HepG2 (cell line): ENCODE results near the gene MPV17L2. TPM values are rescaled to one million over a fixed set of nuclear protein-coding genes. Genes with fewer than 3 reads are reported as not detected.

Source experiments
- CAMTA2 ChIP-seq: sonication (generic); formaldehyde crosslinking; IDR thresholded peaks from 2 replicates; pipeline ENCODE4 v1.4.0; 2020; ENCODE audit warnings: mild to moderate bottlenecking, missing genetic modification reagents, borderline replicate concordance
- CBX1 ChIP-seq: IDR thresholded peaks from one replicate; pipeline ENCODE4 v1.6.1; 2016; ENCODE audit warnings: antibody characterized with exemption, low read depth
- DBP ChIP-seq: sonication (generic); formaldehyde crosslinking; IDR thresholded peaks from 2 replicates; pipeline ENCODE4 v1.4.0; 2020; ENCODE audit warnings: missing genetic modification reagents; ENCODE audit errors: not compliant biosample characterization
- DR1 ChIP-seq: sonication (generic); formaldehyde crosslinking; IDR thresholded peaks from 2 replicates; pipeline ENCODE4 v1.8.0; 2021; ENCODE audit warnings: mild to moderate bottlenecking, missing genetic modification reagents, inconsistent platforms
- NR3C1 ChIP-seq: sonication (generic); formaldehyde crosslinking; IDR thresholded peaks from 2 replicates; pipeline ENCODE4 v1.4.0; 2020; ENCODE audit warnings: missing genetic modification reagents
- RBAK ChIP-seq: sonication (generic); formaldehyde crosslinking; IDR thresholded peaks from 2 replicates; pipeline ENCODE4 v1.5.1; 2020; ENCODE audit warnings: mild to moderate bottlenecking, missing genetic modification reagents
- RBM22 ChIP-seq: fragments of 200-400 bp; formaldehyde crosslinking; optimal IDR thresholded peaks from 2 replicates; pipeline ENCODE3; 2017; ENCODE audit warnings: mild to moderate bottlenecking, low read length, moderate library complexity
- RFX5 ChIP-seq: IDR thresholded peaks from 2 replicates; pipeline ENCODE4 v1.6.1; 2011; ENCODE audit warnings: low read depth, low read length, improper control_type of control experiment
- SPEN ChIP-seq: sonication (generic); formaldehyde crosslinking; IDR thresholded peaks from 2 replicates; pipeline ENCODE4 v1.5.1; 2020; ENCODE audit warnings: low read depth, mild to moderate bottlenecking, missing genetic modification reagents
- U2AF1 ChIP-seq: fragments of 200-400 bp; formaldehyde crosslinking; optimal IDR thresholded peaks from 2 replicates; pipeline ENCODE3; 2017; ENCODE audit warnings: mild to moderate bottlenecking, low read depth, low read length
- YY1 ChIP-seq: IDR thresholded peaks from 2 replicates; pipeline ENCODE4 v1.6.1; 2011; ENCODE audit warnings: low read length, low read depth, moderate library complexity, mild to moderate bottlenecking; ENCODE audit not compliant: insufficient read depth, insufficient replicate concordance
- ZBTB21 ChIP-seq: sonication (generic); formaldehyde crosslinking; IDR thresholded peaks from 2 replicates; pipeline ENCODE4 v1.4.0; 2020; ENCODE audit warnings: missing genetic modification reagents
- ZNF3 ChIP-seq: IDR thresholded peaks from 2 replicates; pipeline ENCODE4 v1.7.0; 2017; ENCODE audit warnings: inconsistent platforms
- ZNF484 ChIP-seq: sonication (generic); formaldehyde crosslinking; IDR thresholded peaks from 2 replicates; pipeline ENCODE4 v1.5.1; 2020; ENCODE audit warnings: mild to moderate bottlenecking, low read depth, missing genetic modification reagents, borderline replicate concordance
- ZNF564 ChIP-seq: sonication (generic); formaldehyde crosslinking; IDR thresholded peaks from 2 replicates; pipeline ENCODE4 v1.8.1; 2023; ENCODE audit warnings: mild to moderate bottlenecking, missing genetic modification reagents
- ZNF567 ChIP-seq: sonication (generic); formaldehyde crosslinking; IDR thresholded peaks from 2 replicates; pipeline ENCODE4 v1.8.1; 2023; ENCODE audit warnings: mild to moderate bottlenecking, missing genetic modification reagents, borderline replicate concordance
- ZNF607 ChIP-seq: sonication (generic); formaldehyde crosslinking; IDR thresholded peaks from 2 replicates; pipeline ENCODE4 v1.5.1; 2020; ENCODE audit warnings: missing genetic modification reagents, mild to moderate bottlenecking, borderline replicate concordance
- ZNF615 ChIP-seq: sonication (generic); formaldehyde crosslinking; IDR thresholded peaks from 2 replicates; pipeline ENCODE4 v1.5.0; 2020; ENCODE audit warnings: mild to moderate bottlenecking, missing genetic modification reagents, borderline replicate concordance
- ZNF629 ChIP-seq: sonication (generic); formaldehyde crosslinking; conservative IDR thresholded peaks from 2 replicates; pipeline ENCODE4 v1.5.0; 2020; ENCODE audit warnings: missing genetic modification reagents
- ZNF788 ChIP-seq: sonication (generic); formaldehyde crosslinking; IDR thresholded peaks from 2 replicates; pipeline ENCODE4 v1.5.0; 2020; ENCODE audit warnings: mild to moderate bottlenecking, missing genetic modification reagents, borderline replicate concordance
- polyA plus RNA-seq, 8 experiments: library from polyadenylated mRNA; depleted of rRNA in 3 of 8; stranded (reverse) in 7 of 8; unstranded in 1 of 8; fragments of >200 nt; fragmentation: Illumina TruSeq in 4 of 8; extraction: Trizol in 4 of 8; gene quantifications; 2 replicates each; pipeline versions ENCODE4 v1.2.1 to v1.2.3, GENCODE V29; 2011 to 2016; ENCODE audit warnings: low read depth in 4 of 8, missing spikeins in 1 of 8, mixed read lengths in 1 of 8; ENCODE audit not compliant: insufficient read depth in 1 of 8
- total RNA-seq, 5 experiments: library from RNA; depleted of rRNA; stranded (reverse); fragments of >200 nt; fragmentation: Illumina TruSeq; extraction: Trizol; gene quantifications; 2 replicates each; pipeline ENCODE4 v1.2.3, GENCODE V29; 2016; ENCODE audit warnings: low read depth in 1 of 5
- TF ChIP-seq, protein P1 (sequence below): sonication (generic); formaldehyde crosslinking; IDR thresholded peaks from 2 replicates; pipeline ENCODE4 v1.5.0; 2020; ENCODE audit warnings: mild to moderate bottlenecking, missing genetic modification reagents
- TF ChIP-seq, protein P2 (sequence below): sonication (generic); formaldehyde crosslinking; IDR thresholded peaks from 2 replicates; pipeline ENCODE4 v1.4.0; 2020; ENCODE audit warnings: missing genetic modification reagents
- TF ChIP-seq, protein P3 (sequence below): sonication (generic); formaldehyde crosslinking; IDR thresholded peaks from 2 replicates; pipeline ENCODE4 v1.8.1; 2022; ENCODE audit warnings: mild to moderate bottlenecking, missing genetic modification reagents
- TF ChIP-seq, protein P4 (sequence below): sonication (generic); formaldehyde crosslinking; IDR thresholded peaks from 2 replicates; pipeline ENCODE4 v1.4.0; 2020; ENCODE audit warnings: missing genetic modification reagents, low read depth, mild to moderate bottlenecking, borderline replicate concordance

MPV17L2 gene
- total and polyA plus RNA-seq, 2 of the 13 experiments (the other 11 are each of a cell fraction or from before 2014, with no cell fraction given) = 13.6 to 16.7 TPM

DNA sequence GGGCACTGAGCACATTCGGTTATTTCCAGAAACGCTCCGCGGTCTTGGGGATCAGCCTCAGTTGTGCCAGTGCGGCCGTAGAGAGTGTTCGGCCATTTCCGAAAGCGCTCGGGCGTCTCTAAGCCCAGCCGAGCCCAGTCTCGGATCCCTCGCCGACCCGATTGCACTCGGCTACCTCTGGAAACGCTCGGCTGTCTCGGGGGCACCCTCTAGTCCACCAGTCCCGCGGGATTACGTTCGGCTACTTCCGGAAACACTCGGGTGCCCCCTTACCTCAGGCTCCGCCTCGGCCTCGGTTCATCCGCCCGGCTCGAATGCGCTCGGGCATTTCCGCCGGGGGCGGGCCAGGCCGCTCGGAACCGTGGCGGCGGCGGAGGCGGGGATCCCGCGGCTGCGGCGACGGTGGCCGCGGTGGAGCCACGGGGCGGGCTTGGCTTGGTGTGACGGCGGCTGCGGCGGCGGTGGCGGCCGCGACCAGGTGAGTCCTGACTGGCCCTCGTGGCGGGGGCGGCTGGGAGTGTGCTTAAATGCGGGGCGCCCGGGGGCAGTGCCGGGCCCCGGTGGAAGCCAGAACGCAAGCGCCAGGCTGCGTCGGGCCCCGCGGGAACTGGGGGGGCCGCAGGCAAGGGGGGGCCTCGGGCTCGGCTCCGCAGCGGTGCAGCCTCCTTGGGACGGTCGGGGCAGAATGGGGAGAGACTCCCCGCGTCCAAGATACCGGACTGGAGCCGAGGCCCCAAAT, 40.0 kb upstream of the MPV17L2 start, which contains the start of gene PIK3R2 (continued):
- TF ChIP-seq SPEN (CRISPR knock-in tag) (peak; percentile 95), CBX1 (no peak), U2AF1 (no peak), RFX5 (no peak), ZNF615 (CRISPR knock-in tag) (no peak), NR3C1 (CRISPR knock-in tag) (no peak), RBM22 (no peak), ZNF564 (CRISPR knock-in tag) (no peak), ZNF3 (no peak), ZNF788 (CRISPR knock-in tag) (0 out of 2 replicates have a peak, but pooled peaks have one; percentile 10), RBAK (CRISPR knock-in tag) (no peak), ZNF607 (CRISPR knock-in tag) (no peak), DBP (CRISPR knock-in tag) (no peak), ZNF484 (no peak), DR1 (peak; percentile 59), ZNF567 (CRISPR knock-in tag) (no peak), CAMTA2 (CRISPR knock-in tag) (0 out of 2 replicates have a peak, but pooled peaks have one; percentile 76), ZNF629 (CRISPR knock-in tag) (no peak), ZBTB21 (CRISPR knock-in tag) (no peak), YY1 (peak; percentile 67)
- TF ChIP-seq, protein P1, sequence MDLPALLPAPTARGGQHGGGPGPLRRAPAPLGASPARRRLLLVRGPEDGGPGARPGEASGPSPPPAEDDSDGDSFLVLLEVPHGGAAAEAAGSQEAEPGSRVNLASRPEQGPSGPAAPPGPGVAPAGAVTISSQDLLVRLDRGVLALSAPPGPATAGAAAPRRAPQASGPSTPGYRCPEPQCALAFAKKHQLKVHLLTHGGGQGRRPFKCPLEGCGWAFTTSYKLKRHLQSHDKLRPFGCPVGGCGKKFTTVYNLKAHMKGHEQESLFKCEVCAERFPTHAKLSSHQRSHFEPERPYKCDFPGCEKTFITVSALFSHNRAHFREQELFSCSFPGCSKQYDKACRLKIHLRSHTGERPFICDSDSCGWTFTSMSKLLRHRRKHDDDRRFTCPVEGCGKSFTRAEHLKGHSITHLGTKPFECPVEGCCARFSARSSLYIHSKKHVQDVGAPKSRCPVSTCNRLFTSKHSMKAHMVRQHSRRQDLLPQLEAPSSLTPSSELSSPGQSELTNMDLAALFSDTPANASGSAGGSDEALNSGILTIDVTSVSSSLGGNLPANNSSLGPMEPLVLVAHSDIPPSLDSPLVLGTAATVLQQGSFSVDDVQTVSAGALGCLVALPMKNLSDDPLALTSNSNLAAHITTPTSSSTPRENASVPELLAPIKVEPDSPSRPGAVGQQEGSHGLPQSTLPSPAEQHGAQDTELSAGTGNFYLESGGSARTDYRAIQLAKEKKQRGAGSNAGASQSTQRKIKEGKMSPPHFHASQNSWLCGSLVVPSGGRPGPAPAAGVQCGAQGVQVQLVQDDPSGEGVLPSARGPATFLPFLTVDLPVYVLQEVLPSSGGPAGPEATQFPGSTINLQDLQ (CRISPR knock-in tag) = no peak
- TF ChIP-seq, protein P2, sequence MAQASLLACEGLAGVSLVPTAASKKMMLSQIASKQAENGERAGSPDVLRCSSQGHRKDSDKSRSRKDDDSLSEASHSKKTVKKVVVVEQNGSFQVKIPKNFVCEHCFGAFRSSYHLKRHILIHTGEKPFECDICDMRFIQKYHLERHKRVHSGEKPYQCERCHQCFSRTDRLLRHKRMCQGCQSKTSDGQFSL (CRISPR knock-in tag) = no peak
- TF ChIP-seq, protein P3, sequence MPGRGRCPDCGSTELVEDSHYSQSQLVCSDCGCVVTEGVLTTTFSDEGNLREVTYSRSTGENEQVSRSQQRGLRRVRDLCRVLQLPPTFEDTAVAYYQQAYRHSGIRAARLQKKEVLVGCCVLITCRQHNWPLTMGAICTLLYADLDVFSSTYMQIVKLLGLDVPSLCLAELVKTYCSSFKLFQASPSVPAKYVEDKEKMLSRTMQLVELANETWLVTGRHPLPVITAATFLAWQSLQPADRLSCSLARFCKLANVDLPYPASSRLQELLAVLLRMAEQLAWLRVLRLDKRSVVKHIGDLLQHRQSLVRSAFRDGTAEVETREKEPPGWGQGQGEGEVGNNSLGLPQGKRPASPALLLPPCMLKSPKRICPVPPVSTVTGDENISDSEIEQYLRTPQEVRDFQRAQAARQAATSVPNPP (CRISPR knock-in tag) = no peak
- TF ChIP-seq, protein P4, sequence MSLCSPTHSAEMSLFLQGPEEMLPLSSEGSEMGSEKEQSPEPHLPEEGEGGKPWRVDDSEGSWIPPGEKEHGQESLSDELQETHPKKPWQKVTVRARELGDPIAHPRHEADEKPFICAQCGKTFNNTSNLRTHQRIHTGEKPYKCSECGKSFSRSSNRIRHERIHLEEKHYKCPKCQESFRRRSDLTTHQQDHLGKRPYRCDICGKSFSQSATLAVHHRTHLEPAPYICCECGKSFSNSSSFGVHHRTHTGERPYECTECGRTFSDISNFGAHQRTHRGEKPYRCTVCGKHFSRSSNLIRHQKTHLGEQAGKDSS (CRISPR knock-in tag) = no peak
